ENCODE data around the gene ARFRP1. TPM values are rescaled to one million over a fixed set of nuclear protein-coding genes. Genes with fewer than 3 reads are reported as not detected.

The ARFRP1 gene, protein sequence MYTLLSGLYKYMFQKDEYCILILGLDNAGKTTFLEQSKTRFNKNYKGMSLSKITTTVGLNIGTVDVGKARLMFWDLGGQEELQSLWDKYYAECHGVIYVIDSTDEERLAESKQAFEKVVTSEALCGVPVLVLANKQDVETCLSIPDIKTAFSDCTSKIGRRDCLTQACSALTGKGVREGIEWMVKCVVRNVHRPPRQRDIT
- 10 to 100 TPM; 36.7 to 84.2 (median 60.8) TPM for total RNA-seq
- polyA plus RNA-seq, result 100 to 1,000 TPM in 1 of 3 donors, 10 to 100 TPM in 2; 64.5 to 118 (median 83.8) TPM
- long read RNA-seq, donor 1, partial matches to known transcripts, result 0 of 11 reads
- long read RNA-seq, donor 1, other reads (novel, unspliced or antisense), result 5 of 11 reads
- long read RNA-seq, donor 2, transcript ARFRP1-214 (8 exons, 2,559 nt), result major isoform, 5 of 12 reads
- long read RNA-seq, donor 2, partial matches to known transcripts, result 0 of 12 reads
- long read RNA-seq, donor 2, other reads (novel, unspliced or antisense), result 5 of 12 reads

DNA sequence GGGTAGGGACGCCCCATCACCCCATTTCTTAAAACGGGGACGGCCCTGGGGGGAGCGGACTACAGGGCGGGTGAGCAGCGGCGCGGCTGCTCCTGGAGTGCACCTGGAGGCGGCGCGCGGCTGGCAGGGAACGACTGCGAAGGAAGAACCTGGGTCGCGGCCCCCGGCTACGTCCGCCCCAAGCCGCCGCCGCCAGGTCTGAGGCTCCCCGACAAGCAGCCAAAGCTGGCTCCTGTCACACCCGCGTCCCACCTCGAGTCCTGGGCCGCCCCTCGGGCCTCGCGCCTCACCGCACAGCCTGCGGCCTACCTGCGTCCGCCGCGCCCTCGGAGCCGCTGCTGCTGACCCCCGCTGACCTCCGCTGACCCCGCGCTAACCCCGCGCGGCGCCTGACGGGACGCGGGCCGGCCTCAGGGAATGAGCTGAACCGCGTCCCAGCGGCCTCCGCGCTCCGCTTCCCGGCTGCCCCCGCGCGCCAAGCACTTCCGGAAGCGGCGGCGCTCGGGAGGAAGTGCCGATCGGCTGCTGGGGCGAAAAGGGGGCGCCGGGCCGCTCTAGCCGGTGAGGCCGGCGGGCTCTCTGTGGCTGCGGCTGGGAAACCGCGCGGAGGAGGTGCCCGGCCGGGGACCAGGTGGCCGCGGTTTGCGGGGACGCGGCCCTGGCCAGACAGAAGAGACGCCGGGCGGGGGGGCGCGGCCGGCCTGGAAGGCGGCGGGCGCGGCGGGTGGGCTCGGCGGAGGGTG is at the start of gene ARFRP1, which contains the start of gene ZGPAT:
ARFRP1 (minus strand) TSS at position 419 of the 743 bp plus-strand sequence. CDS start 885 bp downstream, outside the sequence.
ZGPAT (plus strand) TSS at position 482 of the 743 bp plus-strand sequence. CDS start 542 bp downstream, outside the sequence.
- Histone ChIP-seq H3K4me3 (peak within 1 kb of the TSS; percentile 75 to 98 (median 90)), H3K36me3 (peaks cover 0 to 80% (median 56%) of the 10 kb centered on the region in 6 donors), H3K27me3 (replicated peaks in 1 of 7) (no peaks in the 10 kb centered on the region), H3K27ac (peak within 1 kb of the TSS; percentile 83 to 95 (median 90)), H3K4me1 (peaks cover 27 to 90% (median 71%) of the 10 kb centered on the region in 6 donors), H3K9me3 (peaks cover 0 to 6% (median 0%) of the 10 kb centered on the region in 8 donors)
- TF ChIP-seq POLR2AphosphoS5 (IDR thresholded peaks at IDR 0.05) (peak; percentile 90 to 95 (median 92)), POLR2A (IDR thresholded peaks at IDR 0.05) (peak in 1 of 3 donors; percentile 29)
- TF ChIP-seq, protein P1, sequence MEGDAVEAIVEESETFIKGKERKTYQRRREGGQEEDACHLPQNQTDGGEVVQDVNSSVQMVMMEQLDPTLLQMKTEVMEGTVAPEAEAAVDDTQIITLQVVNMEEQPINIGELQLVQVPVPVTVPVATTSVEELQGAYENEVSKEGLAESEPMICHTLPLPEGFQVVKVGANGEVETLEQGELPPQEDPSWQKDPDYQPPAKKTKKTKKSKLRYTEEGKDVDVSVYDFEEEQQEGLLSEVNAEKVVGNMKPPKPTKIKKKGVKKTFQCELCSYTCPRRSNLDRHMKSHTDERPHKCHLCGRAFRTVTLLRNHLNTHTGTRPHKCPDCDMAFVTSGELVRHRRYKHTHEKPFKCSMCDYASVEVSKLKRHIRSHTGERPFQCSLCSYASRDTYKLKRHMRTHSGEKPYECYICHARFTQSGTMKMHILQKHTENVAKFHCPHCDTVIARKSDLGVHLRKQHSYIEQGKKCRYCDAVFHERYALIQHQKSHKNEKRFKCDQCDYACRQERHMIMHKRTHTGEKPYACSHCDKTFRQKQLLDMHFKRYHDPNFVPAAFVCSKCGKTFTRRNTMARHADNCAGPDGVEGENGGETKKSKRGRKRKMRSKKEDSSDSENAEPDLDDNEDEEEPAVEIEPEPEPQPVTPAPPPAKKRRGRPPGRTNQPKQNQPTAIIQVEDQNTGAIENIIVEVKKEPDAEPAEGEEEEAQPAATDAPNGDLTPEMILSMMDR (IDR thresholded peaks at IDR 0.05 in 8 of 11, conservative IDR thresholded peaks at IDR 0.05 in 3 of 11), result peak in 3 of 11 experiments; percentile 11 to 40 (median 32)
- peak; percentile 98 for DNase-seq
- 0 to 1% (median 0%) methylated on average over 57 to 98 of the region's 98 CpGs; no CpG with 5 or more reads in 1 of the 5 donors for WGBS, 5 donors
- intact Hi-C loops (cut with DNase I; ENCODE audit: low total_unique reads), result loop anchor here (10.0 kb wide), 1 partner anchor 157 kb away; the partner anchor contains the start of genes ABHD16B and TPD52L2

DNA sequence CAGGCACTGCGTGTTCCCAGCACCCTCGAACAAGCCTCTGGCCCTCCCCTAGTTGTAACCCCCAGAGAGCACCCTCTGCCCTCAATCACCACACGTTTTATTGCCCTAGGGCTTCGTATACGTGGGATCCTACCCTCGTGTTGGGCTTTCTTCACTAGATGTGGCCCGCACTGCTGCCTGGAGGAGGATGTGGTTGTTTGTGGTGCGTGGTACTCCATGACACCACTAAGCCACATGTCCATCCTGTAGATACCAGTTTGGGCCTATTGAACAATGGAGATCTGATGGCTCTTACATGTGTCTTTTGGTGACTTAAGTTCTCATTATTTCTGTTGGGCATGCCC is 48.8 kb upstream of the ARFRP1 start:
- no peaks in the 10 kb centered on the region for H3K9me3 ChIP-seq
- no peaks in the 10 kb centered on the region for H3K27me3 ChIP-seq (replicated peaks in 1 of 7)
- DNase-seq, result no peak
- peak overlapping the region in 6 of 8 donors; percentile 19 to 65 (median 56) for H3K27ac ChIP-seq
- WGBS, 5 donors, result 42 to 63% (median 47%) methylated on average over 7 to 8 of the region's 8 CpGs
- no peak for TF ChIP-seq POLR2A (IDR thresholded peaks at IDR 0.05)
- TF ChIP-seq, protein P1 (IDR thresholded peaks at IDR 0.05 in 8 of 11, conservative IDR thresholded peaks at IDR 0.05 in 3 of 11), result no peak
- TF ChIP-seq POLR2AphosphoS5 (IDR thresholded peaks at IDR 0.05), result peak in 1 of 3 donors; percentile 30
- intact Hi-C loops (cut with DNase I; ENCODE audit: low total_unique reads), result no loop called here
- peaks cover 0 to 21% (median 2%) of the 10 kb centered on the region in 6 donors for H3K36me3 ChIP-seq
- peaks cover 0 to 49% (median 21%) of the 10 kb centered on the region in 6 donors for H3K4me1 ChIP-seq
- no peak overlapping the region for H3K4me3 ChIP-seq

DNA sequence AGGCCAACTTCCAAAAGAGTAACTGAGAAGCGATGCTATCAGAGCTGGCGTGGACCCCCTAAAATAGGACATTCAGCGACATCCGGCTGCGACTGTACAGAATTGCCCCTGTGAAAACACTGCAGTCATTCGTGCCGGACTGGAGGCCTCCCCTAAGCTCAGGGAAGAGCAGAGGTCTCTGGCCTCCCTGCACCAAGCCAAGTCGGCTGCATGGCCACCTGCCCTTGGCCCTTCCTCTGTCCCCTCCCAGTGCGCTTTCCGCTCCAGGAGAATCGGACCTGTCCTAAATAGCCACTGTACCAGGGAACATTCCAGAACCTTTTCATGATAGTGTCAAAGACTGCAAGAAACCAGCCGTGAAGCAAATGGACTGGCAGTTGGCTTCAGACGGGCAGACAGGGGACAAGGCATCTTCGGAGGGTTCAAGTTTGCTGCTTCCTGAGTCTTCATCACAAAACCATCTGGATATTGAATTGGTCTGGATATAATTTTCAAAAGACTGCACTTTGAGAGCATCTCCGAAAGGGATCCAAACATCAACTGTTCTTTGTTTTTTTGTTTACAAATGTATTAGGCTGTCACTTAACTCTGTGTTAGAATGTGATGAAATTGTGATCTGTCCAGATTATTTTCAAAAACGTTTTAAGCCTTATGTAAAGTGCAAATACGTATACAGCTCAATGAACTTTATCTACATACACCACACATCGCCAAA is 48.3 kb upstream of the ARFRP1 start:
- H3K4me1 ChIP-seq, result peaks cover 0 to 53% (median 25%) of the 10 kb centered on the region in 6 donors
- DNase-seq, result peak; percentile 80
- intact Hi-C loops (cut with DNase I; ENCODE audit: low total_unique reads), result no loop called here
- no peaks in the 10 kb centered on the region for H3K9me3 ChIP-seq
- H3K27me3 ChIP-seq (replicated peaks in 1 of 7), result no peaks in the 10 kb centered on the region
- no peak overlapping the region for H3K4me3 ChIP-seq
- peak in 2 of 3 donors; percentile 35 to 72 for TF ChIP-seq POLR2AphosphoS5 (IDR thresholded peaks at IDR 0.05)
- TF ChIP-seq POLR2A (IDR thresholded peaks at IDR 0.05), result no peak
- TF ChIP-seq, protein P1 (IDR thresholded peaks at IDR 0.05 in 8 of 11, conservative IDR thresholded peaks at IDR 0.05 in 3 of 11), result no peak
- WGBS, 5 donors, result 71 to 81% (median 76%) methylated on average over 18 of the region's 18 CpGs
- H3K27ac ChIP-seq, result peak overlapping the region in 7 of 8 donors; percentile 14 to 65 (median 54)
- H3K36me3 ChIP-seq, result peaks cover 0 to 20% (median 2%) of the 10 kb centered on the region in 6 donors

All from spleen (tissue), 13 donors.